Measurements from ENCODE around the gene FGF7. TPM values are rescaled to one million over a fixed set of nuclear protein-coding genes. Genes with fewer than 3 reads are reported as not detected.
A peak's percentile ranks its signal among the peaks of the same experiment; 100 is the strongest.
"Not testable (repeated sequence)": the region's sequence is repeated elsewhere in the genome, so short reads cannot be mapped to it uniquely, and the experiment has no call there.

The FGF7 gene
- total RNA-seq, 1 donor, result 87.9 TPM

DNA sequence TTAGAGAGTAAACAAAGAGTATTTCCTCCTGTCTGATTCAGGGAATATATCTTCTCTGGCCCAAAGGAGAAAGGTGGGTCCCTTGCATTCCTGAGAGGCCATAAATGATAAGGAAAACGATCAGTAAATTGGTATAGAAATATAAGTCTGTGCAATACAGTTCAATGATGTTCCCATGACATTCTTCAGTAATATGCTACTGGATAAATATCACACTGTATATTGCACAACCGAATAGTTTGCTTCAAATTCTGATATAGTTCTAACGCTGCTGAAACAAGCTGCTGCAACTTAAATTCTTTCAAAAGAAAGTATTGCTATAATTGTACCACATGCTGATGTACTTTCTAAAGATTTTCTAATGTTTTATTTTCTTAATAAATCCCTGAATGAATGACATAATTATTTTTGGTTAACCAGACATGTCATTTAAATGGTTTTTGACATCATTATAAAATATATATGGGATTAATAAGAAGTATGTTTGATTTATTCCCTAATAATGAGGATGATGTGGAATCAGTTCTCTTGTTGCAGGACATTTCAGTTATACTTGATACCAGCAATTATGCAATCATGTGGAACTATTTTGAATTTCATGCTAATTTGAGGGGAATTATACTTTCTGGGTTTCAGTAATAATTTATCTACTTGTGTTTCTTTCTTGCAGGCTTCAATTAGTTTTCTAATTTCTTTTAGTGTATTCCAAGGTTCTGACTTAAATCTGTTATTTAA lies 44.9 kb downstream of the FGF7 start:
- peak; percentile 47 for DNase-seq (ENCODE audit: low read depth)
- no peak overlapping the region for H3K4me3 ChIP-seq (ENCODE audit: low read depth, low read length)
- TF ChIP-seq, protein P1, sequence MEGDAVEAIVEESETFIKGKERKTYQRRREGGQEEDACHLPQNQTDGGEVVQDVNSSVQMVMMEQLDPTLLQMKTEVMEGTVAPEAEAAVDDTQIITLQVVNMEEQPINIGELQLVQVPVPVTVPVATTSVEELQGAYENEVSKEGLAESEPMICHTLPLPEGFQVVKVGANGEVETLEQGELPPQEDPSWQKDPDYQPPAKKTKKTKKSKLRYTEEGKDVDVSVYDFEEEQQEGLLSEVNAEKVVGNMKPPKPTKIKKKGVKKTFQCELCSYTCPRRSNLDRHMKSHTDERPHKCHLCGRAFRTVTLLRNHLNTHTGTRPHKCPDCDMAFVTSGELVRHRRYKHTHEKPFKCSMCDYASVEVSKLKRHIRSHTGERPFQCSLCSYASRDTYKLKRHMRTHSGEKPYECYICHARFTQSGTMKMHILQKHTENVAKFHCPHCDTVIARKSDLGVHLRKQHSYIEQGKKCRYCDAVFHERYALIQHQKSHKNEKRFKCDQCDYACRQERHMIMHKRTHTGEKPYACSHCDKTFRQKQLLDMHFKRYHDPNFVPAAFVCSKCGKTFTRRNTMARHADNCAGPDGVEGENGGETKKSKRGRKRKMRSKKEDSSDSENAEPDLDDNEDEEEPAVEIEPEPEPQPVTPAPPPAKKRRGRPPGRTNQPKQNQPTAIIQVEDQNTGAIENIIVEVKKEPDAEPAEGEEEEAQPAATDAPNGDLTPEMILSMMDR (IDR thresholded peaks at IDR 0.05; ENCODE audit: insufficient read depth, low read length), result no peak

DNA sequence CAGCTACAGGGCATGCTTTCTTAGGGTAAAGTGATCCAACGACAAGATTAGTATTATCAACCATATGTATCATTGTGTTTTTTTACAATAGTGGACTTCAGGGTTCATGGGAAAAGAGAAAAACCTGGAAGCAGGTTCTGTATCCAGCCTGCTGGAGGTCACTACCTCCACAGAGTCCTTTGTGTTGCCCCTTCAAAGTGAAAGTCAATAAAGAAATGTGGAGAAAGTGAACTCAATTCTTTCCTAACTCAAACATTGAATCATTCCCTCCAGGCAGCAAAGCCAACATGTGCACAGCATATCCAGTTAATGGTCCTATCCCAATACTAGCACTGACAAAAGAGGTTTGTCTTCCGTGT lies 45.4 kb downstream of the FGF7 start:
- H3K4me3 ChIP-seq (ENCODE audit: low read depth, low read length), result peak overlapping the region; percentile 7
- TF ChIP-seq, protein P1 (IDR thresholded peaks at IDR 0.05; ENCODE audit: insufficient read depth, low read length), result no peak
- peak; percentile 59 for DNase-seq (ENCODE audit: low read depth)

GRCh38 chr15:49471248-49471647 lies 48.2 kb downstream of the FGF7 start:
- TF ChIP-seq, protein P1 (IDR thresholded peaks at IDR 0.05; ENCODE audit: insufficient read depth, low read length), result peak; percentile 27
- not testable (repeated sequence) for DNase-seq (ENCODE audit: low read depth); H3K4me3 ChIP-seq (ENCODE audit: low read depth, low read length)

DNA sequence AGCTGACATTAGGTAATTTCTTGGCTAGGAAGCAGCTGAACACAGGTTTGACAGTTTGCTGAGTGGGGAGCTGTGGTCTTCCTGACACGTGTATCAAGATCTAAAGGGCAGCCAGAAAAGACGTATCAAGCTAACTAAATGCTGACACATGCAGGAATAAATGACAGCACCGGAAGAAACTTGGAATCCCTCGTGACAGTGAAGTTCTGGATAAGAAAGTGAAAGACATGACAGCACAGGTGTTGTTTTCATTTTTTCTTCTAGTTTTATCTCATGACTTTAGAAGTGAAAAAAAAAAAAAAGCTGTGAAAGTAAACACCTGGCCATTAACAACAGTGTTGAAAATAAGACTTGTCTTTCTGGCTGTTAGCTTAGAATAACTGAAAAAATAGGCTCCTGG lies 48.7 kb downstream of the FGF7 start:
- no peak overlapping the region for H3K4me3 ChIP-seq (ENCODE audit: low read depth, low read length)
- no peak for DNase-seq (ENCODE audit: low read depth)
- TF ChIP-seq, protein P1 (IDR thresholded peaks at IDR 0.05; ENCODE audit: insufficient read depth, low read length), result no peak

GRCh38 chr15:49472338-49472737 lies 49.3 kb downstream of the FGF7 start:
- no peak for DNase-seq (ENCODE audit: low read depth)
- H3K4me3 ChIP-seq (ENCODE audit: low read depth, low read length), result no peak overlapping the region
- TF ChIP-seq, protein P1 (IDR thresholded peaks at IDR 0.05; ENCODE audit: insufficient read depth, low read length), result no peak

DNA sequence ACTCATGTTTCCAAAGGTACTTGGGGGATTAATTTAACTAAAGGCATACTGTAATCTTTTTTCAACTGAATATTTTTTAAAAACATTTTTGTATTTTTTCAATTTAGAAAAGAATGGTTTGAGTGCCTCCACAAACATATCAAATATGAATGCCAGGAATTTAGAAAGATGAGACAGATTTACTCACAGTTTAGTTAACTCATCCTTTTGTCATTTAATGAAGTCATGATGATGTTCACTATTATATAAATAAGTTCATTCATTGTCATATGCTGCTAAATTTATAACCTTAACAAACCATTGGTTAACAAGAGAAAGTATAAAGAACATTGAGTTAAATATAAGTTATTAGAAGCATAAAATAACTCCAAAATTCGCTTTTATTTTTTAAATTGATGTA lies 50.0 kb downstream of the FGF7 start:
- no peak for DNase-seq (ENCODE audit: low read depth)
- TF ChIP-seq, protein P1 (IDR thresholded peaks at IDR 0.05; ENCODE audit: insufficient read depth, low read length), result no peak
- H3K4me3 ChIP-seq (ENCODE audit: low read depth, low read length), result no peak overlapping the region

DNA sequence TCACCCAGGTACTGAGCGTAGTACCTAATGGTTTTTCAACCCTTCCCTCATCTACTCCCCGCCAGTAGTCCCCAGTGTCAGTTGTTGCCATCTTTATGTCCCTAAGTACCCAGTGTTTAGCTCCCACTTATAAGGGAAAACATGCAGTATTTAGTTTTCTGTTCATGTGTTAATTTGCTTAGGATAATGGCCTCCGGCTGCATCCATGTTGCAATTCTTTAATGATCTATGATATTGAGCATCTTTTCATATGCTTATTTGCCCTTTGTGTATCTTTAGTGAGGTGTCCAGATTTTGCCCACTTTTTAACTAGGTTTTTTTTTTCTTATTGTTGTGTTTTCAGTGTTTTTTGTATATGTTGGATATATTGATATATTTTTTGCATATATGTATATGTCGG lies 55.0 kb downstream of the FGF7 start:
- not testable (repeated sequence) for H3K4me3 ChIP-seq (ENCODE audit: low read depth, low read length); DNase-seq (ENCODE audit: low read depth)

DNA sequence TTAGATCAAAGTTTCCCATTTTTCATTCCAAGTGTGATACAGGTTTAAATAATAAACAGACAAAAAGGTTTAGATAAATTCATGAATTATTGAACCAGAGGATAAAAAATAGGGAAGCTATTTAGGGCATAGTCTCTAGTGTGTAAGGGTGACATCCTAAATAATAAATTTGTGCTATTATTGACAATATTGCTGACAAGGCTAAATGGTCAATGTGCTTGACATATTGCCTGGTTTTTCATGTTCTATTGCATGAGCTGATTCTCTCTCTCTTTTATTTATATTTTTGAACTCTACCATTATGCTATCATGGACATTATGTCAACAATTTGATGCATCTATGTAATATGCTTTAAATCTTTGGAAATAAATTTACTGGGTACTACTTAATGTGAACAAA lies 55.9 kb downstream of the FGF7 start:
- H3K4me3 ChIP-seq (ENCODE audit: low read depth, low read length); DNase-seq (ENCODE audit: low read depth): not testable (repeated sequence)

DNA sequence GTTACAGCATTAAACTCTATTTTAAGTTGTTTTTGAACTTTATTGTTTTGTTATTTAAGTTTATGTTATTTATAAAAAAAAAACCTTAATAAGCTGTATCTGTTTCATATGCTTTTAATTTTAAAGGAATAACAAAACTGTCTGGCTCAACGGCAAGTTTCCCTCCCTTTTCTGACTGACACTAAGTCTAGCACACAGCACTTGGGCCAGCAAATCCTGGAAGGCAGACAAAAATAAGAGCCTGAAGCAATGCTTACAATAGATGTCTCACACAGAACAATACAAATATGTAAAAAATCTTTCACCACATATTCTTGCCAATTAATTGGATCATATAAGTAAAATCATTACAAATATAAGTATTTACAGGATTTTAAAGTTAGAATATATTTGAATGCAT lies 62.4 kb downstream of the FGF7 start:
- peak; percentile 84 for DNase-seq (ENCODE audit: low read depth)

More for the DNA sequence above, 62.4 kb downstream of the FGF7 start:
- H3K4me3 ChIP-seq (ENCODE audit: low read depth, low read length), result not testable (repeated sequence)
